HepG2 (cell line): ENCODE data around the gene TRMT1. TPM values are rescaled to one million over a fixed set of nuclear protein-coding genes. Genes with fewer than 3 reads are reported as not detected.

Experiments
- ATAC-seq: fragments of 200-7000 bp; cut with Tn5 transposase; 3 replicates; pipeline ENCODE4 v1.9.1; 2020; ENCODE audit warnings: mild to moderate bottlenecking, moderate library complexity
- BruUV-seq: library from RNA; stranded (reverse); fragments of 400-500 nt; replicated peaks from 2 replicates; lab custom pipeline; 2021; lab: Mats Ljungman, UMichigan
- CTCF ChIA-PET: fragments of 300-600 bp; formaldehyde crosslinking; extraction: SDS; loops from one replicate; lab custom pipeline; 2021; ENCODE audit warnings: low total read pairs, inconsistent platforms, low intra/inter-chr PET ratio; lab: Yijun Ruan, JAX
- POLR2A ChIA-PET: fragments of 350-600 bp; sonication (Branson Sonifier 250); formaldehyde crosslinking; loops from one replicate; lab custom pipeline; 2020; ENCODE audit warnings: antibody characterized with exemption, inconsistent platforms; lab: Yijun Ruan, JAX
- DNase-seq: peaks from one replicate; pipeline ENCODE4 v3.0.0-alpha.2; 2015; ENCODE audit warnings: low spot score
- FAIRE-seq: peaks from 3 replicates; lab custom pipeline; 2011; peaks lifted over from hg19 to GRCh38; lab: Jason Lieb, UNC
- H2AFZ ChIP-seq: one replicate; pipeline ENCODE4 v1.6.1; 2011; ENCODE audit warnings: low read length, inconsistent platforms
- H3K27ac ChIP-seq: fragments of 300-600 bp; 3 replicates; pipeline ENCODE4 v1.8.0; 2011; ENCODE audit warnings: mixed run types, mild to moderate bottlenecking, mixed read lengths, low read length, inconsistent platforms; ENCODE audit not compliant: insufficient read depth; ENCODE audit errors: extremely low read length
- H3K27me3 ChIP-seq, 2 experiments: fragments of 200-600 bp in 1 of 2; 2 replicates in 1 of 2; 3 replicates in 1 of 2; pipeline versions ENCODE4 v1.6.0 to v1.8.0; 2011; ENCODE audit warnings: low read length in 2 of 2, mild to moderate bottlenecking in 2 of 2, moderate library complexity in 2 of 2, inconsistent platforms in 1 of 2; ENCODE audit not compliant: insufficient read depth in 2 of 2, control insufficient read depth in 1 of 2
- H3K36me3 ChIP-seq, 2 experiments: fragments of 200-600 bp in 1 of 2; replicated peaks in 1 of 2; 2 replicates in 1 of 2; 3 replicates in 1 of 2; pipeline versions ENCODE4 v1.5.1 to v1.8.0; 2011; ENCODE audit warnings: low read length in 2 of 2, inconsistent platforms in 1 of 2; ENCODE audit not compliant: insufficient read depth in 2 of 2, control insufficient read depth in 1 of 2
- H3K4me1 ChIP-seq: 2 replicates; pipeline ENCODE4 v1.5.1; 2012; ENCODE audit warnings: low read length, inconsistent platforms; ENCODE audit not compliant: insufficient read depth
- H3K4me2 ChIP-seq: 2 replicates; pipeline ENCODE4 v1.6.0; 2011; ENCODE audit warnings: low read depth, low read length, inconsistent platforms
- H3K4me3 ChIP-seq, 3 experiments: fragments of 200-600 bp in 1 of 3; sonication (generic), shearing (Covaris generic) in 1 of 3; replicated peaks in 1 of 3; 2 replicates each; pipeline ENCODE4 v1.5.1; 2011 to 2016; ENCODE audit warnings: low read length in 3 of 3, inconsistent platforms in 2 of 3, low read depth in 2 of 3, mild to moderate bottlenecking in 2 of 3, control low read depth in 1 of 3, mixed read lengths in 1 of 3; ENCODE audit not compliant: insufficient read depth in 1 of 3
- H3K79me2 ChIP-seq: one replicate; pipeline ENCODE4 v1.6.1; 2011; ENCODE audit warnings: low read length, inconsistent platforms; ENCODE audit not compliant: insufficient read depth
- H3K9ac ChIP-seq: 2 replicates; pipeline ENCODE4 v1.6.0; 2011; ENCODE audit warnings: mild to moderate bottlenecking, low read depth, low read length, inconsistent platforms; ENCODE audit not compliant: insufficient read depth
- H3K9me3 ChIP-seq: 2 replicates; pipeline ENCODE4 v1.5.1; 2012; ENCODE audit warnings: mild to moderate bottlenecking, low read length
- H4K20me1 ChIP-seq: 2 replicates; pipeline ENCODE4 v1.6.0; 2011; ENCODE audit warnings: inconsistent platforms, mild to moderate bottlenecking, low read length, moderate library complexity; ENCODE audit not compliant: insufficient read depth
- EEA1 ChIP-seq: sonication (generic); formaldehyde crosslinking; IDR thresholded peaks from 2 replicates; pipeline ENCODE4 v1.5.1; 2020; ENCODE audit warnings: mild to moderate bottlenecking, missing genetic modification reagents, borderline replicate concordance
- EED ChIP-seq: sonication (generic); formaldehyde crosslinking; IDR thresholded peaks from 2 replicates; pipeline ENCODE4 v1.5.0; 2020; ENCODE audit warnings: mild to moderate bottlenecking, missing genetic modification reagents
- HOXD1 ChIP-seq: sonication (generic); formaldehyde crosslinking; IDR thresholded peaks from 2 replicates; pipeline ENCODE4 v1.5.0; 2020; ENCODE audit warnings: missing genetic modification reagents
- KLF9 ChIP-seq: IDR thresholded peaks from 2 replicates; pipeline ENCODE4 v1.6.1; 2016; ENCODE audit warnings: low read depth
- NCOA5 ChIP-seq: sonication (generic); formaldehyde crosslinking; IDR thresholded peaks from 2 replicates; pipeline ENCODE4 v1.4.0; 2020; ENCODE audit warnings: missing genetic modification reagents
- NONO ChIP-seq, 2 experiments: fragments of 450-650 bp in 1 of 2; sonication (generic) in 1 of 2; formaldehyde crosslinking in 1 of 2; IDR thresholded peaks in 1 of 2; conservative IDR thresholded peaks in 1 of 2; 2 replicates each; pipeline versions ENCODE4 v1.6.1 to v1.8.0; 2017 to 2022; ENCODE audit warnings: mild to moderate bottlenecking in 1 of 2, missing genetic modification reagents in 1 of 2, moderate library complexity in 1 of 2
- PAWR ChIP-seq: sonication (generic); formaldehyde crosslinking; IDR thresholded peaks from 2 replicates; pipeline ENCODE4 v1.4.0; 2020; ENCODE audit warnings: missing genetic modification reagents, mild to moderate bottlenecking, borderline replicate concordance
- RARA ChIP-seq: IDR thresholded peaks from 2 replicates; pipeline ENCODE4 v1.6.1; 2016; ENCODE audit warnings: missing genetic modification reagents, missing compliant biosample characterization
- RXRA ChIP-seq: sonication (generic); formaldehyde crosslinking; IDR thresholded peaks from 2 replicates; pipeline ENCODE4 v1.5.1; 2020; ENCODE audit warnings: missing genetic modification reagents
- SMC3 ChIP-seq: IDR thresholded peaks from 2 replicates; pipeline ENCODE4 v1.6.1; 2011; ENCODE audit warnings: low read length, improper control_type of control experiment
- SPEN ChIP-seq: sonication (generic); formaldehyde crosslinking; IDR thresholded peaks from 2 replicates; pipeline ENCODE4 v1.5.1; 2020; ENCODE audit warnings: low read depth, mild to moderate bottlenecking, missing genetic modification reagents
- SRSF4 ChIP-seq: fragments of 200-400 bp; formaldehyde crosslinking; IDR thresholded peaks from one replicate; pipeline ENCODE4 v1.6.1; 2018; ENCODE audit warnings: mild to moderate bottlenecking, low read depth, low read length, moderate library complexity; ENCODE audit not compliant: poor library complexity, severe bottlenecking
- ZNF17 ChIP-seq: sonication (generic); formaldehyde crosslinking; IDR thresholded peaks from 2 replicates; pipeline ENCODE4 v1.5.0; 2020; ENCODE audit warnings: mild to moderate bottlenecking, missing genetic modification reagents
- ZNF275 ChIP-seq: sonication (generic); formaldehyde crosslinking; IDR thresholded peaks from 2 replicates; pipeline ENCODE4 v1.8.0; 2022; ENCODE audit warnings: missing genetic modification reagents, mild to moderate bottlenecking, inconsistent platforms, borderline replicate concordance
- ZNF550 ChIP-seq: sonication (generic); formaldehyde crosslinking; IDR thresholded peaks from 2 replicates; pipeline ENCODE4 v1.4.0; 2020; ENCODE audit warnings: mild to moderate bottlenecking, missing genetic modification reagents, borderline replicate concordance
- ZNF772 ChIP-seq: sonication (generic); formaldehyde crosslinking; IDR thresholded peaks from 2 replicates; pipeline ENCODE4 v1.5.0; 2020; ENCODE audit warnings: mild to moderate bottlenecking, missing genetic modification reagents
- WGBS: methylation state at CpG from one replicate; pipeline ENCODE4 v1.1.6; 2017; ENCODE audit warnings: low lambda C conversion rate; 5-methylcytosine and 5-hydroxymethylcytosine counted together
- in situ Hi-C: cut with HindIII; loops from 2 replicates; pipeline ENCODE4 v1.10.0; 2017; ENCODE audit warnings: low pct_unique_long_range_greater_than_20kb; ENCODE audit not compliant: extremely low pct_ligation_motif_present
- intact Hi-C: fragments of 100-400 bp; cut with micrococcal nuclease; formaldehyde crosslinking; loops from one replicate; pipeline ENCODE4 v1.10.0; 2022; ENCODE audit not compliant: unreplicated experiment
- polyA plus RNA-seq, 8 experiments: library from polyadenylated mRNA; depleted of rRNA in 3 of 8; stranded (reverse) in 7 of 8; unstranded in 1 of 8; fragments of >200 nt; fragmentation: Illumina TruSeq in 4 of 8; extraction: Trizol in 4 of 8; gene quantifications; 2 replicates each; pipeline versions ENCODE4 v1.2.1 to v1.2.3, GENCODE V29; 2011 to 2016; ENCODE audit warnings: low read depth in 4 of 8, missing spikeins in 1 of 8, mixed read lengths in 1 of 8; ENCODE audit not compliant: insufficient read depth in 1 of 8
- total RNA-seq, 5 experiments: library from RNA; depleted of rRNA; stranded (reverse); fragments of >200 nt; fragmentation: Illumina TruSeq; extraction: Trizol; gene quantifications; 2 replicates each; pipeline ENCODE4 v1.2.3, GENCODE V29; 2016; ENCODE audit warnings: low read depth in 1 of 5
- TF ChIP-seq, protein P1 (sequence below): sonication (generic); formaldehyde crosslinking; IDR thresholded peaks from 2 replicates; pipeline ENCODE4 v1.5.0; 2020; ENCODE audit warnings: mild to moderate bottlenecking, missing genetic modification reagents, borderline replicate concordance

The TRMT1 gene
- total and polyA plus RNA-seq, 2 of the 13 experiments (the other 11 are each of a cell fraction or from before 2014, with no cell fraction given) = 35.5 to 44.1 TPM

DNA sequence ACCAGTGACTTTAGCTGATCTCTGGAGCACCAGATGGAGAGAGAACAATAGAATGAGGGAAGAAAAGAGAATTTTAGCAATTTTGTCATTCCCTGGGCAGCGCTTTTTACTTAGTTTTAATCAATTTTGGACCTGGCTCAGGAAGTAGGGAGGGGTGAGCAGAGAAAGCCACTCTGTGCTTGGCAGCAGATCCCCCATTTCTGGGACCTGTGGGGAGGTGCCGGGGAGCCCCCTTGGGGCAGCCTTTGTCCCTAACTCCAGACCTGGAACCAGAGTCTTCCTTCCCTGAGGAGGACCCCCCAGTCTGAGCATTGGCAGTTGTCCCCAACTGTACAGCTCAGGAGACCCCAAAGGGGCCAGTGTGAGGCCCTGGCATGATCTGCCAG is 24.4 kb downstream of the TRMT1 start:
- Histone ChIP-seq H3K9ac (no peak overlapping the region), H3K79me2 (no peaks in the 10 kb centered on the region), H3K9me3 (no peaks in the 10 kb centered on the region), H3K4me2 (no peak overlapping the region), H3K4me1 (peaks cover 50% of the 10 kb centered on the region), H2AFZ (no peak overlapping the region), H3K4me3 (no peak overlapping the region), H3K27me3 (no peaks in the 10 kb centered on the region), H3K27ac (no peak overlapping the region), H3K36me3 (peaks cover 3% of the 10 kb centered on the region in 2 experiments; a peak in 3 of 5 replicates), H4K20me1 (no peaks in the 10 kb centered on the region; the same call in 1 of the 2 replicates)
- 97% methylated on average over 2 of the region's 2 CpGs for WGBS
- ChIA-PET POLR2A (interaction anchor here (0.7 kb wide), 1 partner anchor 106 kb away, joined by 3 read pairs; no protein-coding TSS in a partner anchor), CTCF (no interaction called here)
- BruUV-seq = no TSS peak
- ATAC-seq (no peak), DNase-seq (no peak), FAIRE-seq (no peak)
- TF ChIP-seq SPEN (CRISPR knock-in tag) = no peak
- TF ChIP-seq NONO (IDR thresholded peaks at IDR 0.05) = no peak
- TF ChIP-seq NONO (CRISPR knock-in tag; conservative IDR thresholded peaks at IDR 0.05) = no peak
- TF ChIP-seq ZNF772 (CRISPR knock-in tag) = no peak
- TF ChIP-seq ZNF550 (CRISPR knock-in tag) = no peak
- TF ChIP-seq HOXD1 (CRISPR knock-in tag) = no peak
- no peak for TF ChIP-seq RXRA
- TF ChIP-seq, protein P1, sequence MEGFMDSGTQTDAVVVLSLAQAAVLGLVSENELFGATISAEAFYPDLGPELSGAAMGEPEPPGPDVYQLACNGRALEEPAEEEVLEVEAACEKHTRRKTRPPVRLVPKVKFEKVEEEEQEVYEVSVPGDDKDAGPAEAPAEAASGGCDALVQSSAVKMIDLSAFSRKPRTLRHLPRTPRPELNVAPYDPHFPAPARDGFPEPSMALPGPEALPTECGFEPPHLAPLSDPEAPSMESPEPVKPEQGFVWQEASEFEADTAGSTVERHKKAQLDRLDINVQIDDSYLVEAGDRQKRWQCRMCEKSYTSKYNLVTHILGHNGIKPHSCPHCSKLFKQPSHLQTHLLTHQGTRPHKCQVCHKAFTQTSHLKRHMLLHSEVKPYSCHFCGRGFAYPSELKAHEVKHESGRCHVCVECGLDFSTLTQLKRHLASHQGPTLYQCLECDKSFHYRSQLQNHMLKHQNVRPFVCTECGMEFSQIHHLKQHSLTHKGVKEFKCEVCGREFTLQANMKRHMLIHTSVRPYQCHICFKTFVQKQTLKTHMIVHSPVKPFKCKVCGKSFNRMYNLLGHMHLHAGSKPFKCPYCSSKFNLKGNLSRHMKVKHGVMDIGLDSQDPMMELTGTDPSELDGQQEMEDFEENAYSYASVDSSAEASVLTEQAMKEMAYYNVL (CRISPR knock-in tag) = no peak
- no peak for TF ChIP-seq ZNF275 (CRISPR knock-in tag)
- TF ChIP-seq EED (CRISPR knock-in tag) = no peak
- TF ChIP-seq ZNF17 (CRISPR knock-in tag) = no peak
- no peak for TF ChIP-seq EEA1 (CRISPR knock-in tag)
- TF ChIP-seq NCOA5 (CRISPR knock-in tag) = no peak
- no peak for TF ChIP-seq RARA (CRISPR knock-in tag)
- no peak for TF ChIP-seq SMC3
- TF ChIP-seq SRSF4 = no peak
- no peak for TF ChIP-seq PAWR (CRISPR knock-in tag)
- TF ChIP-seq KLF9 (CRISPR knock-in tag) = no peak
- intact Hi-C loops (no loop called here), in situ Hi-C loops (loop anchor here (5.0 kb wide), 2 partner anchors 60 to 115 kb away; no protein-coding TSS in a partner anchor)
